Measurements from ENCODE around the gene LY6G6D.
A peak's percentile ranks its signal among the peaks of the same experiment; 100 is the strongest.

The LY6G6D gene

DNA sequence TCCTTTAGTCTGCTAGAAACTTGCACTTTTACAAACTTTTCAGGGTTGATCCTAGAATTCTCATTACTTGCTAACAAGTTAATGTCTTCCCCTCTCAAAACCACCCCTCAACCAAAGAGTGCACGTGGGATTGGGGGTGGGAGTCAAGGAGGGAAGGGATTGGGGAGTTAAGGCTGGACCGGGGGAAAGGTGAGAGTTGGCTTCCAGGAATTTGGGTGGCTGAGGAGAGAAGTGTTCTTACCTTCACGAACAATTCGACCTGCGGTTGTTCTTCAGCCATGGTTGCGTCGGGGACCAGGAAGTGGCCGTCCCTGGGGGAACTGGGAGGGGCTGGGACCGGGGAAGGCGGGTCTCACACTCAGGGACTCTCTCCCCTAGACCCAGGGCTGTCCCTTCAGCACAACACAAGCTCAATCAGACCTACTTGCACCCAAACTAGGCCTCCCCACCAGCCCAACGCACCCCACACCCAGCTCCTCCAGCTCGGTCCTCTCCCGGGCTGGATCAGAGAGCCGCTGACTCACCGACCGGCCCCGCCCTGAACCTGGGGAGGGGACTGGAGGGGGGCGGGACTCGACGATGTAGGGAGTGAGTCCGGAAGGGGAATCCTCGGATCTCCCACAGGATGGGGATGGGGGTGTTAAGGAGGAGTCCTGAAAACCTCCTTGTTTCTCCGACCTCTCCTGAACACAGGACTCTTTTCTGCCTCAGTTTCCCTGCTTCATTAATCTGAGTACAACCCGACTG, 21.0 kb downstream of the LY6G6D start, which contains the start of gene CLIC1:
Gene CLIC1 (minus strand): TSS at position 510 of the 747 bp plus-strand sequence. CDS start 230 bp downstream, at position 280.
- peak; percentile 92 for DNase-seq (ENCODE audit: low read depth)

DNA sequence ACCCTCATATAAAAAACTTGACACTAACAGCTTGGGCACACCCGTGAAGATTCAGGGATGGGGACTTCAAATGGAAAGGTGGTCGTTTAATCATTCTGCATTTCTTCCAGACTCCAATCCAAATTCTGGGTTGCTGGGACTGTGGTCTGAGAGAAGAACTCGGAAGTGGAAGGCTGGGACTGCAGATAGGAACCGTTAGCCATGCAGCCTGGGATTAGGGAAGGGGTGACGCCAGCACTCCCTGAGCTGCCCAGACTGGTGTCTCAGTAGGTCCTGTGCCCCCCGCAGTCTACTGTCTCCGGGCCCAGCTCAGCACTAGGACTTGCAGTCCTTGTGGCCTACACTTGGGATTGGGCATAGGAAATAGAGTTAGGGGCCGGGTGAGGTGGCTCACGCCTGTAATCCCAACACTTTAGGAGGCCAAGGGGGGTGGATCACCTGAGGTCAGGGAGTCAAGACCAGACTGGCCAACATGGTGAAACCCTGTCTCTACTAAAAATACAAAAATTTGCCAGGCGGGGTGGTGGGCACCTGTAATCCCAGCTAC, 21.7 kb downstream of the LY6G6D start:
- no peak for DNase-seq (ENCODE audit: low read depth)

DNA sequence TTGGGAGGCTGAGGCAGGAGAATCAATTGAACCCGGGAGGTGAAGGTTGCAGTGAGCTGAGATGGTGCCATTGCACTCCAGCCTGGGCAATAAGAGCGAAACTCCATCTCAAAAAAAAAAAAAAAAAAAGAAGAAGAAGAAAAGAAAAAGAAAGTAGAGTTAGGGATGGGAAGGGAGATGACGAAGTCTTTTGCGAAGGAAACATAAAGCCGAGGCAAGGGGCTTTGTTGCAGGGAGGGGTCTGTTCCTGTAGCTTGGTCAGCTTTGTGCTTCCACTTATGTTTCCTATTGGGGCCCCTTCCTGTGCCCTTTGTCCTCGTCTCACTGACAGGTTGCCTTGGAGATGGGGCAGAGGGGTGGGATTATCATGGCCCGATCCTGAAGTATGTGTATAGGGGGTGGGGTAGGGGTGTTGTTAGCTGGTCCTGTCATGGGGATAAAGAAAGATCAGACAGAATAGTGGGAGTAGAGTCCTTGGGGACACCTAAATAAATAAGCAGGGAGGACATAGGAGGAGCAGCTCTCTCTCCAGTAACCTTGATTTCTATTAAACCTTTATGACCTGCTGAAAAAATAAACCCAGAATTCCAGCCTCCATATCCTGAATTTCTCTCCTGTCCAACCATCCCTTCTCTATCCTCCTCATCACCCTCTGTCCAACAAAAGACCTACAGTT, 22.3 kb downstream of the LY6G6D start:
- DNase-seq (ENCODE audit: low read depth), result peak; percentile 86

DNA sequence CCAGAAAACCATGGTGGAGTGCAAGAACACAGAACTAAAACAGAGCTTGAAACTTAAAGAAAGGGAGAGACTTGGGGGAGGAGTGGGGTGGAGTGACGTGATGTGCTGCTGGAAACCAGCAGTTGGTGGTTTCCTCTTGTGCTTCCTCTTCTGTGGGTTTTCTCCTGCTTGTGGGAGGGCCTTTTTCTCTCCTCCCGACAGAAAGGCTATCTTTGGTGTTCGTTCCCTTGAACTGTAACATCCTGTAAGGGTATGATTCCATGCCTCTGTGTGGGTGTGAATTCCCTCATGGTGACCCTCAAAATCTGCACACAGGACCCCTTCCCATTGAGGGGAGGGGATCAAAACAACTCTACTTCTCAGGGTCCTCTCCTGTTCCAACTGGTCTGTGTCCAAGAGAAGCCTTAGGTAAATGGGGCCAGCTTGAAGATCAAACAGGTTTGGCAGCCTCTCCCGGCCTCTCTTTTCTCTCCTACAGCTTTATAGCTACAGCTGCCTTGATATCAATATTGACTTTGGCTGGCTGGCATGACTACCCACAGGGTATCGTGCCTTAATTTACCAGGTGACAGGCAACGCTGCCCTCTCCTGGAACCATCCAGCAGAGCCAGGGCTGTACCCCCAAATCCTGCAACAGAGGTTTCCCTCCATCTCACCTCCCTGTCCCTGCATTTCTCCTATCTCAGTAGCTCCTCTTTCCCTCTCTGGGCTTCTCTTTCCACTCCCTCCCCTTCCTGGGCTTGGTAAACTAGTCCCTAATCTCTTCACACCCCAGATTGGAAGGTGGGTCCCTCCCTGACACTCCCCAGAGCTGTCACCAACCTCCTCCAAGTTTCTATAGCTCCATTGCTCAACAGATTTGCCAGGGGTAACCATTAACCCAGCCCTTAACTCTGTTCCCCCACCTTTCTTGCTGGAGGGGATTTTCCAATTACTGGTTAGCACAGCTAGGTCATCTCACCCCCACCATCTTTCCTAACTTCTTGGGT, 23.1 kb downstream of the LY6G6D start:
- DNase-seq (ENCODE audit: low read depth), result peak; percentile 83

DNA sequence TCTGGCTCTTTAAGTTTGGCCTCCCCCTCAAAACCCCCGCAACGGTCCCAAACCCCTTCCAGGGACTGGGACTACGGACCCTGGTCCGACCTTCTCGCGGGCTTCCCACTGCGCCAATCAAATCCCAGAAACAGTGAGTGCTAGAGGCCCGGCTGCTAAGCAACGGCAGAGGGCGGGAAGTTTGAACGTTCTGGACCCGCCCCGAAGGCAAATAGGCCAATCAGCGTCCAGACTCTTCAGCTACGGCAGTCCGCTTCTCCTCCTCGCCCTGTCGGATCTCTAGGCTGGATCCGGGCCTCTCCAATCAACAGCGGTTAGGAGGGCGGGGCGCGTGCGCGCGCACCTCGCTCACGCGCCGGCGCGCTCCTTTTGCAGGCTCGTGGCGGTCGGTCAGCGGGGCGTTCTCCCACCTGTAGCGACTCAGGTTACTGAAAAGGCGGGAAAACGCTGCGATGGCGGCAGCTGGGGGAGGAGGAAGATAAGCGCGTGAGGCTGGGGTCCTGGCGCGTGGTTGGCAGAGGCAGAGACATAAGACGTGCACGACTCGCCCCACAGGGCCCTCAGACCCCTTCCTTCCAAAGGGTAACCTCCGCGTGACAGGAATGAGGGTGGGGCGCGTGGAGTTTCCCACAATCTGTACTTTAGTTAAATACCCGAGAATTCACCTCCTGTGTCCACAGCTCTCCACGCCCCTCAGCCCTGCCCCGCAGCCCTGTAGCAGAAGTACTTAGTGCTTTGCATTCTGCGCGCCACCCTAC, 24.7 kb downstream of the LY6G6D start, which contains the start of gene MSH5:
Gene MSH5 (plus strand): TSS at position 367 of the 758 bp plus-strand sequence. CDS start 462 bp downstream, outside the sequence.
- DNase-seq (ENCODE audit: low read depth), result peak; percentile 99

DNA sequence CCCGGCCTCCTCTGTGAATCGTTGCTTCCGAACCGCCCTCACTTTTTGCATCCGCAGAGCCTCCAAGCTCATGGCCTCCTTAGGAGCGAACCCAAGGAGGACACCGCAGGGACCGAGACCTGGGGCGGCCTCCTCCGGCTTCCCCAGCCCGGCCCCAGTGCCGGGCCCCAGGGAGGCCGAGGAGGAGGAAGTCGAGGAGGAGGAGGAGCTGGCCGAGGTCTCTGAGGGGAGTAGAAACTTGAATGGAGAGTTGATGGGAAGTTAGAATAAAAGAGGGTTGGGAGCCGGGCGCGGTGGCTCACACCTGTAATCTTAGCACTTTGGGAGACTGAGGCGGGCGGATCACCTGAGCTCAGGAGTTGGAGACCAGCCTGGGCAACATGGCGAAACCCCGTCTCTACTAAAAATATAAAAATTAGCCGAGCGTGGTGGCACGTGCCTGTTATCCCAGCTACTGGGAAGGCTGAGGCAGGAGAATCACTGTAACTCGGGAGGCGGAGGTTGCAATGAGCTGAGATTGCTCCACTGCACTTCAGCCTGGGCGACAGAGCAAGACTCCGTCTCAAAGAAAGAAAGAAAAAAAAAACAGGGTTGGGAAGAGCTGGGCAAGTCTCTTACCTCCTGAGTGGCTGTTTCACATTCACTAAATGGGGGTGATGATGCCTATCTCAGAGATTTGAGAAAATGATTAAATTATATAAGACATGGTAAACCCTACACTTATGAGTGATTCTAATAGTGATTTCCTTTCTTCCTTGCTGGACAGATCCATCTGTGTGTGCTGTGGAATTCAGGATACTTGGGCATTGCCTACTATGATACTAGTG, 25.5 kb downstream of the LY6G6D start:
- DNase-seq (ENCODE audit: low read depth), result no peak

DNA sequence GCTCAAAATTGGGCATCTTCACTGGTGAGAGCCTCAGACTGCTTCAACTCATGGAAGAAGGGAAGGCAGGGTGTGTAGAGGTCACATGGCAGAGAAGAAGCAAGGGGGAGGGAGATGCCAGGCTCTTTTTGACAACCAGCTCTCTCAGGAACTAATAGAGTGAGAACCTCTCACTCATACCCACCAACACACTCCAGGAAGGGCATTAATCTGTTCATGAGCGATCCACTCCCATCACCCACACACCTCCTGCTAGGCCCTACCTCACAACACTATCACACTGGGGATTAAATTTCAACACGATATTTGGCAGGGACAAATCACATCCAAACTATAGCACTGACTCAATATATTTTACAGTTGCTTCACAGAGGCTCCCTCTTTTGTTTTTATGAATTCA, 26.7 kb downstream of the LY6G6D start:
- DNase-seq (ENCODE audit: low read depth), result no peak

DNA sequence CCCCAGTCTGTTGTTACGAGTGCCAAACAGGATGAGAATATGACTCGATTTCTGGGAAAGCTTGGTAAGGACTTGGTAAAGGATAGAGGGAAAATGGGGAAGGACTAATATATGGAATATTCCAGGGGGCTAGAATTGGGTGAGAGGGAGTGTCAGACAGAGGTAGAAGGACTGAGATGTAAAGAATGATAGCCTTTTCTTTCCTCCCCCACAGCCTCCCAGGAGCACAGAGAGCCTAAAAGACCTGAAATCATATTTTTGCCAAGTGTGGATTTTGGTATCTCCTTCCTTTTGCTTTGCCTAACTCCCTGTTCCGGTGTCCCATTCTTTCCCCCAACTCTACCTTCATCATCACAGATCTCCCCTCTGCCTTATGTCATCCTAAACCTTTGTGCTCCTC, 27.7 kb downstream of the LY6G6D start:
- no peak for DNase-seq (ENCODE audit: low read depth)

DNA sequence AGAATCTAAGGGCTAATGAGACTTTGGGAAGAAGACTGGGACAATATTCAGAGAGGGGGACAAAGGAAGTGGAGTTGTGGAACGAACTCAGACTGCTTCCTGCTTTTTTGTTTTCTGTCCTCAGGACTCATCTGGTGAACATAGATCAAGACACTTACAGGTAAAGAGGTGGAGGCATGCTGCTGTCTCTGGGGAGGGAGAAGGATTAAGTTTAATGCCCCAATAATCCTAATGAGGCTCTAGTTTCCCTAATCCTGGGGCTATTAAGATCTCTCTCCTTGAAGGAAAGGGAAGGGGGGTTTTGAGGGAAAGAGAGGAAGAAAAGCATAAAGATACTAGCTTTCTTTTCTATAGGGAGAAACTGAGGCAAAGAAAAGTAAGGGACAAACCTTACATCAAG, 29.3 kb downstream of the LY6G6D start:
- no peak for DNase-seq (ENCODE audit: low read depth)

DNA sequence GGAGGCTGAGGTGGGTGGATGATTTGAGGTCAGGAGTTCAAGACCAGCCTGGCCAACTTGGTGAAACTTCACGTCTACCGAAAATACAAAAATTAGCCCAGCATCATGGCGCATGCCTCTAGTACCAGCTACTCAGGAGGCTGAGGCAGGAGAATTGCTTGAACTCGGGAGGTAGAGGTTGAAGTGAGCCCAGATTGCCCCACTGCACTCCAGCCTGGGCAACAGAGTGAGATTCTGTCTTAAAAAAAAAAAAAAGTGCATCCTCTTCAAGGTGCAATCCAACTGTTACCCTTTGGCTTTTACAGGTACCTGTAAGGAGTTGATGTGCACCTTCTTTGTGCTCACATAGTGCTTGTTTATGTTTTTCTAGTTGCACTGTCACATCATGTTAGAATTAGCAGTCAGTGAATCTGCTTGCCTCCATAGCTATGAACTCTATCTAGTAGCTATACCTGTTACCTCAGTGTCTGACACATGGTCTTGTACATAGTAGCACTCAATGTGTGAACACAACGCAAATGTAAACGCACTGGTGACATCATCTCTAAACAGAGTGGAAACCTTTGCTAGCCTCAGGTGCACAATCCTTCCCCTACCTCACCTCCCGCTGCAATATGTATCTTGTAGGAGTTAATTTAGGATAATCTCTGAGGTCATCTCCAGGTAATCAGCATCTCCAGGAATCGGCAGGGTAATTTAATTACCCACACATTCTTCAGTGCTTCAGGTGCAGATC, 34.3 kb downstream of the LY6G6D start:
- DNase-seq (ENCODE audit: low read depth), result no peak

DNA sequence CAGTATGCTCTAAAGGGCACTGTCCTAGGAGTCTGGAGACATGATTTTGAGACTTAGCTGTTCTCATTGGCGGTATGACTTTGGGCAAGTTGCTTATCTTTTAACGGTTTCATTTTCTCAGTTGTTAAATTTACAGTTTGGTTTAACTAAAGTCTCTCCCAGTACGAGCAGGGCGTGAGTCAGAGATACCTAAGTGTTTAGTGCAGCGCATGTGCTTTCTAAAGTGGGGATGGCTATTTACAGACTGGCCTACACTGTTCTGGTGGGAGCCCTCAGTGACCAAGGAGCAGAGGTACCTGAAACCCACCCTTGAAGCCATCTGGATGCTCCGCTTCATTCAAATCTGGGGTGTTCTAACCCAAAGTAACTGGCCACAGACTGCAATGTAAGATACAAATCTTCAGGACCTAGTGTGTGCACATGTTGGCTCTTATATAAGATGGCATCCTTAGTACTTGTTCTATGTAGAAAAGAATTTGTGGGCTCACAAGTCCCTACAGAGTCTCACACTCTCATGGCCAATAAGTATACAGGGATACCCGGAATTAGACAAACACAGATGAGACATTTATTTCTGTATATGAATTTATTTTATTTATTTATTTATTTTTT, 35.4 kb downstream of the LY6G6D start:
- no peak for DNase-seq (ENCODE audit: low read depth)

DNA sequence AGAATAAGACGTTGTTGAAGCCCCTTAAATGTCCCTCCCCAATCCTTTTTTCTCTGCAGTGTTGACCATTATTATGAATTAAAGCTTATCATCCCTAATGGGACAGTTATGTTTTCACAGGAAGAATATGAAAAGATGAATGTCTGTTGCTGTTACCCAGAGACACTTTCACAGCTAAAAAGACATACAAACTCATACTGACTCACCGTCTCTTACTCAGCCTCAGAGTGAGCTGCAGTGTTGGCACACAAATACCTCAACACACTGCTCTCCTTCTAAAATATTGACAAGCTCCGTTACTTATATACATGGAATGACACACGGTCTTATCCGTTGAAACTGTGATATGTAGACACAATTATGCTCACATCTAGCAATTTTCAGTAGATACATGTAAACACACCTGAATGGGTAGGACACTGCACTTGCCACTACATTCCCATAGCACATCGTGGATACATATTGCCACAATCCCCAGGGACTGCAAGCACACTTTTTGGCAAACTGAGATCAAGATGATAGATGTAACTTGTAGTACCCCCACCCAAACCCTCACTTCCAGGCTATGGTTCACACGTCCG, 37.7 kb downstream of the LY6G6D start:
- no peak for DNase-seq (ENCODE audit: low read depth)

DNA sequence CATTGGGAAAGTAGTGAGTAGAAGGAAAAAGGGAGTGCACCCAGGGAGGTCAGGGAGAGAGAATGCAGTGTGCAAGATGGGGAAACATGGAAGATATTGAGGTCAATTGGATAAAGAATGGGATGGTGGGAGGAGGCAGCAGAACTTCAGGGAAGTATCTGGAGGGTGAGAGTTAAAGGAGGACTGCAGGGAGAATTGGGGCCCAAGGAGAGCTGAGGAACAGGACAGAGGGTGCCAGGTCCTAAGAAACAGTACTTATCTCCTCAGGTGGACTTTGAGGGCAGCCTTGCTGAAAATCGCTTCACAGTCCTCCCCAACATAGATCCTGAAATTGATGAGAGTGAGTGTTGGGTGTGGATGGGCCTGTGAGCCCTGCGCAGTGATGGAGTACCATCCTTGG, 43.1 kb downstream of the LY6G6D start:
- no peak for DNase-seq (ENCODE audit: low read depth)

DNA sequence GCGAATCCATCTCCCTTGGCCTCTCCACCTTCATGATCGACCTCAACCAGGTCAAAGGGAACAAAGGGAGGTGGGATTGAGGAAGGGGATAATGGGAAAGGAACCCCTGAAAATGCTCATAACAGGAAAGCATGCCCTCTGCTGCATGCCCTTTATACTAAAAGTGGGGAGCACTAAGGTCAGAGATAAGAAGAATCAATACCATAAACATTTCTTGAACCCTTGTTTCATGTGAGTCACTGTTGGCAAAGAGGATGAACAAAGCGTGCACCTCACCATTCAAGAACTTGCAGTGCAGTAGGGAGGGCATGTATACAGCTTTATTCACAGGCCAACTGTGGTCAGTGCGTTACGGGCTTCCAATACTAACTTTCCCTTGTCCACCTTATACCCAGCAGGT, 45.6 kb downstream of the LY6G6D start:
- DNase-seq (ENCODE audit: low read depth), result no peak

DNA sequence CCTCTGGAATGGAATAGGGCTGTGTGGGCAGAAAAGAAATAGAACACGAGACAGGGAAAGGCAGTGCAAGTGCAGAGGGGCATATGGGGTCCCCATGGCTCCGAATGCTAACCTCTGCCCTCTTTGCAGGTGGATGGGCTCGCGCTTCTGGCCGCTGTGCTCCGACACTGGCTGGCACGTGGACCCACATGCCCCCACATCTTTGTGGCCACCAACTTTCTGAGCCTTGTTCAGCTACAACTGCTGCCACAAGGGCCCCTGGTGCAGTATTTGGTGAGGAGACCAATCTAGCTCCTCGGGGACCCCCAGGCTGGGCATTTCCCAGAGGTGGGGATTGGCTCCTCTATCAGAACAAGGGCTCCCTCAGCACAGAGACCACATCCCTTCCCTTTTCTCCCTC, 46.2 kb downstream of the LY6G6D start:
- DNase-seq (ENCODE audit: low read depth), result no peak

DNA sequence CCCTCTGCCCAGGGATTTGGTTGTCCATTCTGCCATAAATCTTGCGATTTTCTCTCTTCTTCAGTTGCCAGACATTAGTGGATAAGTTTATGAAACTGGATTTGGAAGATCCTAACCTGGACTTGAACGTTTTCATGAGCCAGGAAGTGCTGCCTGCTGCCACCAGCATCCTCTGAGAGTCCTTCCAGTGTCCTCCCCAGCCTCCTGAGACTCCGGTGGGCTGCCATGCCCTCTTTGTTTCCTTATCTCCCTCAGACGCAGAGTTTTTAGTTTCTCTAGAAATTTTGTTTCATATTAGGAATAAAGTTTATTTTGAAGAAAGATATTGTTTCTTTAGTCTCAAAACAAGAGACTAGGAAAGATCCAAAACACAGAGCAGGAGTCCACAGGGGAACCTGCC, 47.2 kb downstream of the LY6G6D start, which contains the start of gene SAPCD1:
Gene SAPCD1 (plus strand): TSS at position 301 of the 400 bp plus-strand sequence. CDS start 399 bp downstream, outside the sequence.
- DNase-seq (ENCODE audit: low read depth), result no peak

DNA sequence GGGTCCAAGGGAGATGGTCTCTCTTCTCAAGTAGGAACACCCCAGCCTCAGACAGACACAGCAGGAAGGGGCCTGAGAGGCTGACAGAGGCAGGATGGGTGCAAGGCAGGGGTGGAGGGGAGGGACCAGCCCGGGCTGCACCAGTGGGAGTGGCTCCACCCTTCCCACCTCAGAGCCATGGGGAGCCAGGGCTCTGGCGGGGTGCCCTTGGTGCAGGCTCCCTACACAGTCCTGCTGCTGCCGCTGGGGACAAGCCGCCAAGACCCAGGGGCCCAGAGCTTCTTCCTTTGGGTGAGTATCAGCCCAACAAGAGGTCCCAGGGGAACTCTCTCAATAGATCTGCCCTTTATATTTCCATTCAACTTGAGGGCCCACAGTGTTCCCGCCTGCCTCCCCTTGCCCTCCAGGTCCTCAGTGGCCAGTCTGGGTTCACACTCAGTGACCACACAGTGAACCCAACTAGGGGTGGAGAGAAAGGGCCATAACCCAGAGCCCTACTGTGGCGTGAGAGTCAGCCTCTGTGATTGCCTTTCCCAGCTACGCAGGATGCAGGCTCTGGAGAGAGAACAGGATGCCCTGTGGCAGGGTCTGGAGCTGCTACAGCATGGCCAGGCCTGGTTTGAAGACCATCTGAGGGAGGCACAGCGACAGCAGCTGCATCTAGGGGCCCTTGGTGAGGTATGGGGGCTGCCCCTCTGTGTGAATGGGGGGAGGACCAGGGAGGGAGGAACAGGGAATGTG, 47.9 kb downstream of the LY6G6D start:
- DNase-seq (ENCODE audit: low read depth), result no peak

DNA sequence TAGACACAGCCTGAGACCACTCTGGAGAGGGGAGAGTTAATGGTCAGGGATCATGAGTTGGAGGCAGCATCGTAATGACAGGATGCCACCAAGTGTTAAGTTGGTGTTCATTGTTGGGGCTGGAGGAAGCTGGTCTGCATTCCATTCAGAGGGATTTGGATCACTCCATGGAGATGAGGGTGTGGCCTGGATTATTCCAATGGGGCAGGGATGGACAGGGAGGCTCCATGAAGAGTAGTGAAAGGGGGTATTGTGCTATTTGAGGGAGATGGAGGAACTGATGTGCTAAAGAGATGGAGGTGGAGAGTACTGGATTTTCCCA, 48.4 kb downstream of the LY6G6D start:
- no peak for DNase-seq (ENCODE audit: low read depth)
